Thyroid gland (tissue), 4 donors: ENCODE results near the gene OR10J4.

Experiments used
- POLR2A ChIP-seq, 2 donors: fragments of 450-650 bp; IDR thresholded peaks; one replicate each; pipeline ENCODE4 v1.6.1; 2017; ENCODE audit warnings: antibody characterized with exemption in 2 of 2, mild to moderate bottlenecking in 2 of 2, moderate library complexity in 1 of 2
- TF ChIP-seq, protein P1 (sequence below), 6 experiments: fragments of 200-600 bp in 3 of 6; fragments of 450-650 bp in 3 of 6; sonication (generic) in 3 of 6; IDR thresholded peaks; one replicate each; pipeline ENCODE4 v1.5.1; 2016 to 2019; ENCODE audit warnings: antibody characterized with exemption in 6 of 6, mild to moderate bottlenecking in 2 of 6, inconsistent platforms in 1 of 6, moderate library complexity in 1 of 6

DNA sequence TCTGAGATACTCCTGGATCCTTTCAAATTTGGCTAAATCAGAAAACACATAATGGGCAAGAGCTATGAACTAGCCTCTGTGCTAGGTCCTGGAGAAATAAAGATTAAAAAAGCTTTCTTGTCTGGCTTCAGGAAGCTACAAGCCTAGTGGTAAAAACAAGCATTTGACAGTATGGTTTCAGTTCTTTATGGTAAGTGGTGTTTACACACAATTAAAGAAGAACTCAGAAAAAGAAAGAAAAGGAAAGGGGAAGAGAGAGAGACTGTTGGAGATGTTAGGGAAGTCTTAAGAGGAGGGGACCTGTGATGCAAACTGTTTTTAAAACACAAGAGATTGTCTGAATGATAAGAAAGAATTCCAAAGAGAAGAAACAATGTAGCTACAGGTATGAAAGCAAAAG lies 9.4 kb downstream of the OR10J4 start:
- TF ChIP-seq, protein P1, sequence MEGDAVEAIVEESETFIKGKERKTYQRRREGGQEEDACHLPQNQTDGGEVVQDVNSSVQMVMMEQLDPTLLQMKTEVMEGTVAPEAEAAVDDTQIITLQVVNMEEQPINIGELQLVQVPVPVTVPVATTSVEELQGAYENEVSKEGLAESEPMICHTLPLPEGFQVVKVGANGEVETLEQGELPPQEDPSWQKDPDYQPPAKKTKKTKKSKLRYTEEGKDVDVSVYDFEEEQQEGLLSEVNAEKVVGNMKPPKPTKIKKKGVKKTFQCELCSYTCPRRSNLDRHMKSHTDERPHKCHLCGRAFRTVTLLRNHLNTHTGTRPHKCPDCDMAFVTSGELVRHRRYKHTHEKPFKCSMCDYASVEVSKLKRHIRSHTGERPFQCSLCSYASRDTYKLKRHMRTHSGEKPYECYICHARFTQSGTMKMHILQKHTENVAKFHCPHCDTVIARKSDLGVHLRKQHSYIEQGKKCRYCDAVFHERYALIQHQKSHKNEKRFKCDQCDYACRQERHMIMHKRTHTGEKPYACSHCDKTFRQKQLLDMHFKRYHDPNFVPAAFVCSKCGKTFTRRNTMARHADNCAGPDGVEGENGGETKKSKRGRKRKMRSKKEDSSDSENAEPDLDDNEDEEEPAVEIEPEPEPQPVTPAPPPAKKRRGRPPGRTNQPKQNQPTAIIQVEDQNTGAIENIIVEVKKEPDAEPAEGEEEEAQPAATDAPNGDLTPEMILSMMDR (IDR thresholded peaks at IDR 0.05), result no peak
- no peak for TF ChIP-seq POLR2A (IDR thresholded peaks at IDR 0.05)
